ENCODE measurements around the gene IRGC.
"Not testable (repeated sequence)": the region's sequence is repeated elsewhere in the genome, so short reads cannot be mapped to it uniquely, and the experiment has no call there.

Gene IRGC

DNA sequence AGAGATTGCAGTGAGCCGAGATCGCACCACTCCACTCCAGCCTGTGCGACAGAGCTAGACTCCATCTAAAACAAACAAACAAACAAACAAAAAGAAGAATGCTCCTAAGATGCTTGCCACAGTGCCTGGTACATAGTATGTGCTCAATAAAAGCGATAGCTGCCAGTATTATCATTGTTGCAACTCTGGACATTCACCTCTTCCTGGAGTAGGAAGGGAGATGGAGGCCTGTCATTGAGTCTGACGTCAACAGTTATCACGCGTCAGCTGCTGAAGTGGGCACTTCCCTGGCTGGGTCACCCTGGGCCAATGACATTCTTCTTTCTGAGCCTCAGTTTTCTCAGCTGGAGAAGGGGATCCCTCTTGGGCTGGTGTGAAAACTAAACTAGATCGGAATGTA, 41.7 kb upstream of the IRGC start:
- TF ChIP-seq, protein P1, sequence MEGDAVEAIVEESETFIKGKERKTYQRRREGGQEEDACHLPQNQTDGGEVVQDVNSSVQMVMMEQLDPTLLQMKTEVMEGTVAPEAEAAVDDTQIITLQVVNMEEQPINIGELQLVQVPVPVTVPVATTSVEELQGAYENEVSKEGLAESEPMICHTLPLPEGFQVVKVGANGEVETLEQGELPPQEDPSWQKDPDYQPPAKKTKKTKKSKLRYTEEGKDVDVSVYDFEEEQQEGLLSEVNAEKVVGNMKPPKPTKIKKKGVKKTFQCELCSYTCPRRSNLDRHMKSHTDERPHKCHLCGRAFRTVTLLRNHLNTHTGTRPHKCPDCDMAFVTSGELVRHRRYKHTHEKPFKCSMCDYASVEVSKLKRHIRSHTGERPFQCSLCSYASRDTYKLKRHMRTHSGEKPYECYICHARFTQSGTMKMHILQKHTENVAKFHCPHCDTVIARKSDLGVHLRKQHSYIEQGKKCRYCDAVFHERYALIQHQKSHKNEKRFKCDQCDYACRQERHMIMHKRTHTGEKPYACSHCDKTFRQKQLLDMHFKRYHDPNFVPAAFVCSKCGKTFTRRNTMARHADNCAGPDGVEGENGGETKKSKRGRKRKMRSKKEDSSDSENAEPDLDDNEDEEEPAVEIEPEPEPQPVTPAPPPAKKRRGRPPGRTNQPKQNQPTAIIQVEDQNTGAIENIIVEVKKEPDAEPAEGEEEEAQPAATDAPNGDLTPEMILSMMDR (conservative IDR thresholded peaks at IDR 0.05), result no peak
- H3K27ac ChIP-seq, result no peak overlapping the region

DNA sequence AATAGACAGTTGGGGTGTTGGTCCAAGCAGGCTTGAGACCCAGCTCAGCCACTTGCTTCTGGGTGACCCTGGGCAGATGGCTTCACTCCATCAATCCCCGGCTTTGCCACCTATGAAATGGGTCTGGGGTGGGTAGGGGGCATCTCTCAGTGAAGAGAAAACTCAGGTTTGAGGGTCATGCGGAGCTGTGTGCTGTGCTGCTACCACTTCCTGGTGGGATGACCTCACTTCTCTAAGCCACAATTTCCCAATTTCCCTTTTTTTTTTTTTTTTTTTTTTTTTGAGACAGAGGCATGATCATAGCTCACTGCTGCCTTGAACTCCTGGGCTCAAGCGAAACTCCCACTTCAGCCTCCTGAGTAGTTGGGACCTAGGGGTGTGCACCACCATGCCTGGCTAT, 41.3 kb upstream of the IRGC start:
- H3K27ac ChIP-seq, result no peak overlapping the region
- TF ChIP-seq, protein P1 (conservative IDR thresholded peaks at IDR 0.05), result no peak

DNA sequence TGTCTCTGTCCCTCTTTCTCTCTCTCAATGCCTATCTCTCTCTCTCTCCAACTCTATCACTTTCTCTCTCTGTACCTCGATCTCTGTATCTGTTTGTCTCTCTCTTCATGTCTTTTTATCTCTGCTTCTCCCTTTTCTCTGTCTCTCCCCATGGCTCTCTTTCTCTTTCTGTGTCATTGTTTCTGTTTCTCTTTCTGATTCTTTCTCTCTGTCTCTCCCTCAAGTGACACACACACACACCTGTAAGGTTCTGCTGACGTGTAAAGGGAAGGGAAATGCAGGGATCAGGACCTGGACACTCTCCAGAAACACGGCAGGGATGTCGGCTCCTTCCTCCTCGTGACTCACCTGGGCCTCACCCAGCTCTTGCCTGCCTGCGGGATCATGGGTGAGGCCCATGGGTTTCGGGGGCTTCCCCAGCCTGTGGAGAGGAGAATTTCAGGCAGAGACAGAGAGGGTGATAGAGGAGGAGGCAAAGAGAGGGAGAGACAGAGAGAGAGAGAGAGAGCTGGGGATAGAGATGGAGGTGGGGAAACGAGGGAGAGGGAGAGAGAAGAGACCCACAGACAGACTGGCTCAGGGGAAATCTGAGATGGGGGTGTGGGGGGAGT, 40.5 kb upstream of the IRGC start:
- TF ChIP-seq, protein P1 (conservative IDR thresholded peaks at IDR 0.05), result no peak

GRCh38 chr19:43675906-43676305, 40.0 kb upstream of the IRGC start:
- TF ChIP-seq, protein P1 (conservative IDR thresholded peaks at IDR 0.05), result no peak
- H3K27ac ChIP-seq, result peak overlapping the region; percentile 49; the same call in 1 of the 2 replicates

More for the DNA sequence above, 40.5 kb upstream of the IRGC start:
- peak overlapping the region; percentile 49 for H3K27ac ChIP-seq

GRCh38 chr19:43678512-43679261, 37.2 kb upstream of the IRGC start:
- H3K27ac ChIP-seq, result no peak overlapping the region
- TF ChIP-seq, protein P1 (conservative IDR thresholded peaks at IDR 0.05), result no peak

DNA sequence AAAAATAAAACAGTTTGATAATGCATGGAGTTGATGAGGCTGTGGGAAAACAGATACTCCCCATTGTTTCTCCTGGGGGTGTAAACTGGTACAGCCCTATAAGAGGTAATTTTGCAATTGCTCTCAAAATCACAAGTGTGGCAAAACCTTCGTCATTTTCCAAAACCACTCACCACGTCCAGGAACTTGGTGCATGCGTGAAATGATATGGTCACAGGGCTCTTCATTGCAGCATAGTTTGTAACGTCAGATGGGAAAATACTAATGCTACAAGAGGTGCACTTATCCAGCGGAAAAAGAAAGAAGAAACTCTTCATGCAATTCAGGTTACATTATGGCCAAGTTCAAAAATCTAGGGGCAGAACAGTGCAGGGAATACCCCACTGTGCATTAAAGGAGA, 34.1 kb upstream of the IRGC start:
- H3K27ac ChIP-seq, result no peak overlapping the region
- TF ChIP-seq, protein P1 (conservative IDR thresholded peaks at IDR 0.05), result no peak

DNA sequence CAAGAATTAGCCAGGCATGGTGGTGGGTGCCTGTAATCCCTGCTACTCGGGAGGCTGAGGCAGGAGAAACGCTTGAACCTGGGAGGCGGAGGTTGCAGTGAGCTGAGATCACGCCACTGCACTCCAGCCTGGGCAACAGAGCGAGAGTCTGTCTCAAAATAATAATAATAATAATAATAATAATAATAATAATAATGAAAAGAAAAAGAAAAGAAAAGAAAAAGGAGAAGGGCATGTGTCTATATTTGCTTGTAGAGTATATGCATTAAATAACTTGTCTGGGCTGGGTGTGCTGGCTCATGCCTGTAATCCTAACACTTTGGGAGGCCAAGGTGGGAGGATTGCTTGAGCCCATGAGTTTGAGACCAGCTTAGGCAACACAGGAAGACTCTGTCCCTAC, 33.6 kb upstream of the IRGC start:
- not testable (repeated sequence) for H3K27ac ChIP-seq
